Measurements from ENCODE around the gene DIP2B.
"Not testable (repeated sequence)": the region's sequence is repeated elsewhere in the genome, so short reads cannot be mapped to it uniquely, and the experiment has no call there.

The DIP2B gene, protein sequence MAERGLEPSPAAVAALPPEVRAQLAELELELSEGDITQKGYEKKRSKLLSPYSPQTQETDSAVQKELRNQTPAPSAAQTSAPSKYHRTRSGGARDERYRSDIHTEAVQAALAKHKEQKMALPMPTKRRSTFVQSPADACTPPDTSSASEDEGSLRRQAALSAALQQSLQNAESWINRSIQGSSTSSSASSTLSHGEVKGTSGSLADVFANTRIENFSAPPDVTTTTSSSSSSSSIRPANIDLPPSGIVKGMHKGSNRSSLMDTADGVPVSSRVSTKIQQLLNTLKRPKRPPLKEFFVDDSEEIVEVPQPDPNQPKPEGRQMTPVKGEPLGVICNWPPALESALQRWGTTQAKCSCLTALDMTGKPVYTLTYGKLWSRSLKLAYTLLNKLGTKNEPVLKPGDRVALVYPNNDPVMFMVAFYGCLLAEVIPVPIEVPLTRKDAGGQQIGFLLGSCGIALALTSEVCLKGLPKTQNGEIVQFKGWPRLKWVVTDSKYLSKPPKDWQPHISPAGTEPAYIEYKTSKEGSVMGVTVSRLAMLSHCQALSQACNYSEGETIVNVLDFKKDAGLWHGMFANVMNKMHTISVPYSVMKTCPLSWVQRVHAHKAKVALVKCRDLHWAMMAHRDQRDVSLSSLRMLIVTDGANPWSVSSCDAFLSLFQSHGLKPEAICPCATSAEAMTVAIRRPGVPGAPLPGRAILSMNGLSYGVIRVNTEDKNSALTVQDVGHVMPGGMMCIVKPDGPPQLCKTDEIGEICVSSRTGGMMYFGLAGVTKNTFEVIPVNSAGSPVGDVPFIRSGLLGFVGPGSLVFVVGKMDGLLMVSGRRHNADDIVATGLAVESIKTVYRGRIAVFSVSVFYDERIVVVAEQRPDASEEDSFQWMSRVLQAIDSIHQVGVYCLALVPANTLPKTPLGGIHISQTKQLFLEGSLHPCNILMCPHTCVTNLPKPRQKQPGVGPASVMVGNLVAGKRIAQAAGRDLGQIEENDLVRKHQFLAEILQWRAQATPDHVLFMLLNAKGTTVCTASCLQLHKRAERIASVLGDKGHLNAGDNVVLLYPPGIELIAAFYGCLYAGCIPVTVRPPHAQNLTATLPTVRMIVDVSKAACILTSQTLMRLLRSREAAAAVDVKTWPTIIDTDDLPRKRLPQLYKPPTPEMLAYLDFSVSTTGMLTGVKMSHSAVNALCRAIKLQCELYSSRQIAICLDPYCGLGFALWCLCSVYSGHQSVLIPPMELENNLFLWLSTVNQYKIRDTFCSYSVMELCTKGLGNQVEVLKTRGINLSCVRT (N-terminal part only)

DNA sequence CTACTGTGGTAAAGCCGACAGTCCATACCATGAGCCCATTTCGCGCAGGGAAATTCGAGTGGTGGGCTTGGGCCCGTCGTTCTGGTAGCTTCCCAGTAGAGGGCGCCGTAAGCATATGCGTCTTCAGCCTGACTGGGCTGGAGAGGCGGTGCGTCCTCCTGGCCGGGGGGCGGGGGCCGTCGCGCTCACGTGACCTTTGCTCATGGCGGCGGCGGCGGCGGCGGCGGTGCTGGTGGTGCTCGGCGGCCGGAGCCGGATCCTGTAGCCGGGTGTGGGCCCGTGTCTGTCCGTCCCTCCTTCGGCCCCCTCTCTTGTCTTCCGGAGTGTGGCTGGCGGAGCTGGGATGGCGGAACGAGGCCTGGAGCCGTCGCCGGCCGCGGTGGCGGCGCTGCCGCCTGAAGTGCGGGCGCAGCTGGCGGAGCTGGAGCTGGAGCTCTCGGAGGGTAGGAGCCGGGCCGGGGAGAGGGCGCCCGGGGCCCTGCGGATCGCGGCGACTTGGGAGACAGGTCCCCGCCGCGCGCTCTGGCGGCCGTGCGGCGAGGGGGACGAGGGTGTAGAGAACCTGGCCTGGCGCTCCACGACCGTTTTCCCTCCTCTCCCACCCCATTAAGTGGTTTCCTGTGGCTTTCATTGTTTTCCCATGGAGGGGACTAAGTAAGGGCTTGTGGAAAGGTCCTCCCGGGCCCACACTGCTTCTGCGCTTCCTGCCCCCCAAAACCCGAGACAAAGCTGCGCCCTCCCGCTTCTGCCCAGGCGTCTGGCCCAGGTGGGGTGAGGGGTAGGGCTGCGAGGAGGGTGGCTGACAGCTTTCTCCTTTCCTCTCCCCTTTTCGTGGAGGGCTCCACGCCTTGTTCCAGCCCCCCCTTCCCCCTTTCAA, at the start of gene DIP2B:
TSS of gene DIP2B (plus strand) at position 188 of the 877 bp plus-strand sequence. CDS start at position 344, 156 bp downstream.
- DNase-seq, result peak; percentile 94

DNA sequence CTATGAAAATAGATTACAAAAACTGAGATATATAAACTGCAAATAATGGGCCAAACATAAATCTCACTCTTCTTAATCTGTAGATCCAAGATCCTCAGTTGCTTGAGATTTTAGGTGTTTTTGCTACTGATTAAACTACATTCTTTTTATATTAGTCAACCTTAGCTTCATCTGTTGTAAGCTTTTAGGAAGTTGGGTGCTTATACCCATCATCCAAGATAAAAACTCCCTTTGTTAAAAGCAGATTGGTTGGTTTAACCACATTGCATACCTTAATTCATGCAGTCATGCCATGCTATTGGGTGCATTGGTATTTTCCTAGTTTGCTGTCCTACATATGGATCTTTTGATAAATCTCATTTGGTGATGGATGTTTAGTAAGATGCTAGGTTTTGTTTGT, 46.2 kb upstream of the DIP2B start:
- no peak for DNase-seq

DNA sequence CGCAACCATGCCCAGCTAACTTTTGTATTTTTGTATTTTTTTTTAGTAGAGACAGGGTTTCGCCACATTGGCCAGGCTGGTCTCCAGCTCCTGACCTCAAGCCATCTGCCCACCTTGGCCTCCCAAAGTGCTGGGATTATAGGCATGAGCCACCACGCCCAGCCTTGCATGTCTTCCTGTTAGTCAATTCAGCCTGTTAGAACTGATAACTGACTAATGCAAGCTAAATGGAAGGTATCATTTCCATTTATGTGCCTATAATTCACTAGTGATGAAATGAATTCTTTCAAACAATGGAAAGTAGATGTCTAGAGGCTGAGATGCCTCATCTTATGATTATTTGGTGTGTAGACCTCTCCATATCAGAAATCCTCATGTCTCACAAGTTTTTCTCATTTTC, 37.3 kb upstream of the DIP2B start:
- DNase-seq, result no peak

DNA sequence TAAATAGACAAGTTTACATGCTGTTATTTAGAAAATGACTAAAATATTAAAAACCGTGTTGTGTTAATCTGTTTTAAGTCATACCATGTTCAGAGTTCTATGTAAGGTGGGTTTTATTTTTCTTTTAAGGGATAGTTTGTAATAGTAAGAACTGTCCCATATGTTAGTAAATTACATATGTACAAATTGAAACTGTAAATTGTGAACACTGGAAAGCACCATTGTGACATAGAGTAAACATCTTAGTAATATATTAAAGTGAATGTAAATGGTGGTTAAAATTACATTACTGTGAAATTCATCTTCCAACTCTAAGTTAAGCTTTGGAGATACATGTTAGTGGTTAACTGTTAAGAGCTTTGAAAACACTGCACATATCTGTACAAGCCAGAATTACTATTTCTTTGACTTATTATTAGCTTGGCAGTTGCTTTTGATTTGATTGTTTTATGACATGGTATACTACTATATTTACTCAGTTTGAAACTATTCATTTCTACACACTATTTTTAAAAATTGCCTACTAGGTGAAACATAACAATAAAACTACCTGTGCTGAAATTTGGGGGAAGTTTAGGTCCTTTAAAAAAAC, 27.4 kb upstream of the DIP2B start:
- no peak for DNase-seq

DNA sequence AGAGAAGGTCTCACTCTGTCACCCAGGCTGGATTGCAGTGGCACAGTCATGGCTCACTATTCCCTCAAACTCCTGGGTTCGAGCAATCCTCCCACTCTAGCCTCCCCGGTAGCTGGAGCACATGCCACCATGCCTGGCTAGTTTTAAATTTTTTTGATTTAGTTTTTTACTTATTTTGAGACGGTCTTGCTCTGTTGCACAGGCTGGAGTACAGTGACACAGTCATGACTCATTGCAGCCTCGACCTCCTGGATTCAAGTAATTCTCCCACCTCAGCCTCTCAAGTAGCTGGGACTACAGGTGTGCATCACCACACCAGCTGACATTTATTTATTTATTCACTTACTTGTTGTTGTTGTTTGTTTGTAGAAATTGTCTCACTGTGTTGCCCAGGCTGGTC, 22.2 kb upstream of the DIP2B start:
- DNase-seq, result no peak

DNA sequence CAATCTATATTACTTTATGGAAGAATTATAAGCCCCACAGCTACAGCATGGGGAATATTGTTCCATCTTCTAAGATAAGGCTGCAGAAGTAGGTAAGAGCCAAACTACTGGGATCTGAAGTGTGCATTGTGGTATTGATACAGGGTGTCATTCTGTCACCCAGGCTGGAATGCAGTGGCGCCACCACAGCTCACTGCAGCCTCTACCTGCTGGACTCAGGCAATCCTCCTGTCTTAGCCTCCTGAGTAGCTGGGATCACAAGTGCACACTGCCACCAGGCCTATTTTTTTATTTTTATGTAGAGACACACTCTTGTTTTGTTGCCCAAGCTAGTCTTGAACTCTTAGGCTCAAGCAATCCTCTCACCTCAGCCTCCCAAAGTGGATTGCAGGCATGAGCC, 21.3 kb upstream of the DIP2B start:
- DNase-seq, result no peak

DNA sequence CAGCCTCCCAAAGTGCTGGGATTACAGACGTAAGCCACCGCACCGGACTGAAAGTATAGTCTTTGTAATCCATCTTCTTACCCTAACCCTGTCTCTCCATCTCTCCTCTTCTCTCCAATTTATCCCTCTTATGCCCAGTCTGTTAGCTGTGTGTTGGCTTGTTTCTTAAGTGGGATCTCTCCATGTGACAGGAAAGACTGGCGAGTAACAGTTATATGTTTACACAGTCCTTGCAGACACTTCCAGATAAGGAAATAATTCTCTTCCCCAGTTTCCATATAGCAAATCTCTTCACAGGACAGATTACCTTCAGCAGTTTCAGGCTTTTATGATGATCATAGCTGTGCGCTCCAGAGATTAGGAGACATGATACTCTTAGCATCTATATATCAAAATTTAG, 16.0 kb upstream of the DIP2B start:
- no peak for DNase-seq

DNA sequence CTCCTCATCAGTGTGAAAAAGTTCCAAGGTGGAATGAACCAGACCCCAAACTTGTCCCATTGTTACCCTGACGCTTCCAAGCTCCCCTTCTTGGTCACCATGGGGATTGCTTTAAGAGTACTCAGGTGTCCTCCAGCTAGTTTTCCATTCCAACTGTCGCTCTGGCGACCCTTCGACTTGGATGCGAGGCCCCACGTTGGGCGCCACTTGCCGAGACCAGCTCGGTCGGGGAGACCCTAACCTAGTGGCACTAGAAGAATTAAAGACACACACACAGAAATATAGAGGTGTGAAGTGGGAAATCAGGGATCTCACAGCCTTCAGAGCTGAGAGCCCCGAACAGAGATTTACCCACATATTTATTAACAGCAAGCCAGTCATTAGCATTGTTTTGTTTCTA, 6.7 kb upstream of the DIP2B start:
- DNase-seq, result not testable (repeated sequence)

DNA sequence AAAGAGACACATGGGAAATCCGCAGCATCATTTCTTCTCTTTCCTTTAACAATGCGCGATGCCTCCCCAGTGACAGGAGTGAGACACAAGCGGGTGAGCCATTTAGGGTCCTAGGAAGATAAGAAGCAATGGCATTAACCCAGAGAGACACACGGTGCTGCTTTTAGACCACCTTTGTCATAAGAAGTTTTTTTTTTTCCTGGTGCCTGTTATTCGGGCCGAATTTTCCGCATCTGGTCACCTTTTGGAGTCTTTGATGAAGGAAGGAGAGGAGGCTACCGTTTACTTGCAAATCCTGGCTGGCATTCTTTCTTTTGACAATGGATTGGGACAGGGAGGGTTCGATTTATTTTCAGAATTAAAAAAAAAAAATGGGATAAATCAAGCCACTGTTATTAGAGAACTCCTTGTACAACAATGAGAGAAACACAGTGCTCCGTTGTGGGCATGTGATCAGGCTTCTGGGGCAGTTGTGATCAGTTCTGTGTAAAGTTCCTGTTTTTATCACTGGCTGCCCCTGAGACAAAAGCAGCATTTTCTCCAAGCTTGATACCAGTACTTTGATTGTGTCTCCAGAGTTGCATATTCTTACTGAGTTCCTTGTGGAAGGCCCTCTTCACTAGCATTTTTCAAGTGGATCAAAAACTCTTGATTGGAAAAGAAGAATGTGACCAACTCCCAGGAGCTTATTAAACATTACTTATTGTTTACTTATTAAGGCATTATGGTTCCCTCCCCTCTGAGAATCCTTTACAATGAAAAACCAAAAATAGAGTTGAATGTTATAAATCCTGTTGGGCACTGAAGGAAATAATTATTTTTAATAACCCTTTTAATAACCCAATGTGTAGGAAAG, 1.1 kb downstream of the DIP2B start:
- no peak for DNase-seq

DNA sequence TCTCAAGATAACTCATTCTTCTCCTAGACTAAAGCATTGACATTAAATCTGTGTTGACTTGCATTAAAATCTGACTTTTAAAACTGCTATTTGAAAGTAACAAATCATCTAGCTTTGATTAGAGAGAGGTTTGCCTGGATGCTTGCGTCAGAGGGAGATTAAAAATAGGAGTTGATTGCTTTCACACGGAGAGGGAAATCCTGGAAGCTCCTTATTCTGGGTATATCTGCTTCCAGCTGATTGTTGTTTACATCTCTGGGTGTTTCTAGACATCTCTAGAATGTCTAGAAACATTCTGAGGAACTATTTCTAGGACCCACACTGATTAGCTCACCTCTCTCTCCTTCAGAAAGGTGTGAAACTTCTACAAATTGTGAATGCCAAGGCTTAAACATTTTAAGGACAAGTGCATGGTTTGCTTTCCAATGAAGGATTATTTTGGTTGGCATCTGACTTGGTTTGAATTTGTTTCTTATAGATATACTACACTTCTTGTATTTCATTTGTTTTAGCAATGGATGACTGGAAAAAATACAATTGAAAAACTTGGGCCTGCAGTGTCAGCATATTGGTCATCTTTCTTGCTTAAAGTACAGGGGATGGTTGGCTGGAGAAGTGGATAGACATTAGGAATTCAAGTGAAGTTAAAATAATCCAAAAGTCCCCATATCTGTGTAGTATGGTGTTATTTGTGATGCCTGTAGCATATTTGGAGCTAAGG, 2.1 kb downstream of the DIP2B start:
- DNase-seq, result no peak

DNA sequence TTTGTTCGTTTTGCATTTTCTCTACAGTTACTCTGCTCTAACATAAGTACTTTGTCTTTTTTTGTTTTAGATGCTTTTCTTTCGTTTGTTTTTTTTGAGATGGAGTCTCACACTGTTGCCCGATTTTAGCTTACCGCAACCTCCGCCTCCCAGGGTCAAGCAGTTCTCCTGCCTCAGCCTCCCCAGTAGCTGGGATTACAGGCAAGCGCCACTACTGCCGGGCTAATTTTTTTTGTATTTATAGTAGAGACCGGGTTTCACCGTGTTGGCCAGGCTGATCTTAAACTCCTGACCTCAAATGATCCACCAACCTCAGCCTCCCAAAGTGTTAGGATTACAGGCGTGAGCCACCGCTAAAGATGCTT, 2.7 kb downstream of the DIP2B start:
- no peak for DNase-seq

DNA sequence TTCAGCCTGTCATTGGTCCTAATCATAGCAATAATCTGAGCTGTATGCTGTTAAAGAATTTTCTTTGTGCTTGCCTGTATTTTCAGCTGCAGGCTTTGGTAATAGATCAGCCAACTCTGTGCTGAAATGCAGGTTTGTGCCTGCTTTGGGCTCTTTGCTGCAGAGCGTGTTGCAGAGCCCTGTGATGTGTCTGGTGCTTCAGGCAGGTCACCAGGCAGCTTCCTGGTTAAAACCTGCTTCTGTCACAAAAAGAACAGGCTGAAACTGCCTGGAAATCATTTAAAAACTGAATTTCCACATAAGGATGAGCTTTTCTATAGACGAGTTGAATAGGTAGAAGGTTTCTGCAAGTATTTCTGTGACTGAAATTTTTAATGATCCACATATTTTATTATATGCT, 3.1 kb downstream of the DIP2B start:
- DNase-seq, result no peak

DNA sequence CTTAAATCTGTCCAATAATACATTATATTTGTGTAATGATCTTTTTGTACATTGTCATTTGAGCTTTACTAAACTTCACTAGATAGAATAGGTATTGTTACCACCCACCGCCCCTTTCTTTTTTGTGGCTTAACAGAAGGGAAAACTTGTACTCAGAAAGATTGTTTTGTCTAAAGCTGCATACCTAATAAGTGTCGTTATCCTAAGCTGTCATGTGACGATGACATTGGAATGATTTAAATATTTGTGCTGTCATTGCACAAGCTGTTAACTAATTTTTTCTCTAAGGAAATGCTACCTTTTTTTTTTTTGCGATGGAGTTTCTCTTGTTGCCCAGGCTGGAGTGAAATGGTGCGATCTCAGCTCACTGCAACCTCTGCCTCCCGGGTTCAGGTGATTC, 3.6 kb downstream of the DIP2B start:
- no peak for DNase-seq

DNA sequence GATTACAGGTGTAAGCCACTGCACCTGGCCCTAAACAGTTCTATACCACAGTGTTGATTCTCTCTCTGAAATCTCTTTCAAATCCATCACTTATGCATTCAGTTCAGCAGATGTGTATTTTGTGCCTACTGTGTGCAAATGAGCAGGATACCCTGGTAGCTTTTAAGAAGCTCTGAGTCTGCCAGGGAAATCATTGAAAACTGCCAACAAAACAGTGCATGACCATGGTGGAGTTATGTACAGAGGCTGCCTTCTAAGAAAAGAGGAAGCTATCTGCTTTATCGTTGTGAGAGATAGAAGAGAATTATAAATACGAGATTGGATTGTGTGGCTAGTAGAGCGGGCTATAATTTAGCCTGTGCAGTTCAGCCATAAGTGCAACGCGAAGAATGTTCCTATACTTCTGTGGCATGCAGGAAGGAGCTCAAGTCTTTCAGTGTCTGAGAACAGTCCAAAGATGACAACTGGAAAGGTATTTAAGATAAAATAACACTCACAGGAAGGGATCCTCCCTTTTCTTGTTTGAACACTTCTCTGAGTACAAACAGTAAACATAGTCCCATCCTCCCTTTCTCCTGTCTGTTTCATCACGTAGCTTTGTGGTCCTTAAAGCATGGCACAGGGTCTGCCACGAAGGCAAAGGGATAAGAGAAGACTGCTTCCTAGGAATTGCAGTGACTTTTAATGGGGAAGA, 4.3 kb downstream of the DIP2B start:
- DNase-seq, result no peak

DNA sequence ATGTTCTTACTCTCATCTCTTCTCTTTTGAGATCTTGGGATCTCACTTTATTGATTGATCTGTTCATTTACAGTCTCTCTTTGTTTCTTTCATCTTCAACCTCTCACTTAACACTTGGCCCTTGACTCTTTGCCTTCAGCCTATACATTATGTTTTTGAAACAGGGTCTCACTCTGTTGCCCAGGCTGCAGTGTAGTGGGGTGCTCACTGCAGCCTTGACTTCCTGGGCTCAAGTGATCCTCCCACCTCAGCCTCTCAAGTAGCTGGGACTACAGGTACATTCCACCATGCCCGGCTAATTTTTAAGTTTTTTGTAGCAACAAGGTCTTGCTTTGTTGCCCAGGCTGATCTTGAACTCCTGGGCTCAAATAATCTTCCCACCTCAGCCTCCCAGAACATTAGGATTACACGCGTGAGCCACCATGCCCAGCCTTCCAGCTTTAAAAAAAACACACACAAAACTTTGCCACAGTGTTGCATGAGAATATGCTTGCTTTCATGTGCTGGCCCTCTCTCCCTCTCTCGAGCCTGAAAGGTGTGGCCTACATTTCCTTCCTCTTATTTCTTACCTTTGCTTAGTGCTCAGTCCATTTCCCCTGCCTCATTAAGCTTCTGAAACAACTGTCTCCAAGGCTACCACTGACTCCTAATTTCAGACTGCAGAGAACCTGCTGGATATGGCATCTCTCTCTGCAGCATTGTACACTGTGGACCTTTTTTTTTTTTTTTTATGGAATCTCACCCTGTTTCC, 9.9 kb downstream of the DIP2B start:
- no peak for DNase-seq

DNA sequence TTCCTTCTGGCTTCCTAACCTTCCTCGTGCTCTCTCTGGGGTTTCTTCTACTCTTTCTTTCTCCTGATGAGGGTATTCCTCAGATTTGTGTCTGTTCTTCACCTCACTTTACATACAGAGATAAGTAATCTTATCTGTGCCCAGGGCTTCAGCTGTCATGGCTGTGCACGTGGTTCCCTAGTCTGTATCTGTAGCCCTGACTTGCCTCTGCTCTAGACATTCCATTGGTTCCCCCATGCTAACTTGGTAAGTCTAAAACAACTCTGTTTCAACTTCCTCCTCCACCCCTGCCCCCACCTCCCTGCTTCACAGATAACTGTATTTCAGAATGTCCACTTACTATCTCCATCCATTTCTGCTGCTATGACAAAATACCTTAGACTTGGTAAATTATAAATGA, 10.8 kb downstream of the DIP2B start:
- no peak for DNase-seq

DNA sequence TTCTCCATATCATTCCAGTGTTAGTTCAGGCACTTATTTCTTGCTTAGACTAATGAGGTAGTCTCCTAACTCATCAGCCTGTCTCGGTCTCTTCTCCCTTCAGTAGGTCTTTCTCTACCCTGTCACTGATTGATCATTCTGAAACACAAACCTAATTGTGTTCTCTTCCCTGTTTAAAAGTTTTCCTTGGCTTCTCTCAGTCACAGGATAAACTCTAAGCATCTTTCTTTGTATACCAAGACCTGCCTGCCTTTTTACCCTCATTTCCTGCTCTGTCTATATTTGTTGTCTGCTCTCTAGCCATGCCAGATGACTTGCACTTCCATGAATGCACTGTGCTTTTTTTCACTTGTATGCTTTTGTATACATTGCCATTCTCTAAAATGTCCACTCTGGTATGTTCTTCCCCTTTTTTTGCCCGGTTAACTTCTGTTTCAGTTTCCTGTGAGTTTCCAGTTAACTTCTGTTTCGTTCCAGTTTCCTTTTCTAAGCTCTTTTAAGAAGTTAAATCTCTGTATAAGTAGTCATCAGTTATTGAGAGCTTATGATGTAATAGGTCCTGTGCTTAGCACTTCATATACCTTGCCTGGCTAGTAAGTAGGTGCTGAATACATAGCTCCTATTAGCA, 12.8 kb downstream of the DIP2B start:
- DNase-seq, result no peak

DNA sequence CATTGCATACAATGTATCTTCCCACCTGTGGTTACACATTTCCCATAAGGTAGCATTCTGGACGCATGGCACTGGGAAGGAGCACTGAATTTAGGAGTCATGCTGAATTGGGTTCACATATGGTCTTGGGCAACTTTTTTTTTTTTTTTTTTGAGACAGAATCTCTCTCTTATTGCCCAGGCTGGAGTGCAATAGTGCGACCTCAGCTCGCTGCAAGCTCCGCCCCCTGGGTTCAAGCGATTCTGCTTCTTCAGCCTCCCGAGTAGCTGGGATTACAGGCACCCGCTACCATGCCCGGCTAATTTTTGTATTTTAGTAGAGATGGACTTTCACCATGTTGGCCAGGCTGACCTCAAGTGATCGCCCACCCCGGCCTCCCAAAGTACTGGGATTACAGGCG, 13.3 kb downstream of the DIP2B start:
- DNase-seq, result no peak
